ENCODE data around the gene RWDD1.

GRCh38 chr6:116629563-116629981, 58.3 kb downstream of the RWDD1 start:
- TF ChIP-seq POLR2AphosphoS5 (IDR thresholded peaks at IDR 0.05; ENCODE audit: low read depth, low read length) (no peak), TAF1 (IDR thresholded peaks at IDR 0.05; ENCODE audit: borderline replicate concordance, insufficient read depth, low read length) (0 out of 2 replicates have a peak, but pooled peaks have one; percentile 17), REST (IDR thresholded peaks at IDR 0.05; ENCODE audit: insufficient read depth in 1 of 2, low read depth in 2 of 2, low read length in 2 of 2) (no peak), SIN3A (IDR thresholded peaks at IDR 0.05; ENCODE audit: borderline replicate concordance, insufficient read depth, low read length) (no peak), FOXP2 (optimal IDR thresholded peaks at IDR 0.05; ENCODE audit: borderline replicate concordance, extremely low read depth, extremely low read length, insufficient read depth) (no peak)

Measured in PFSK-1 (cell line).